GM18520 (cell line): Measurements from ENCODE around the gene PIWIL4.
A peak's percentile ranks its signal among the peaks of the same experiment; 100 is the strongest.

Experiments used
- ATAC-seq: cut with Tn5 transposase; IDR thresholded peaks from one replicate; pipeline ENCODE4 v1.9.1; 2021; ENCODE audit not compliant: unreplicated experiment

The PIWIL4 gene

GRCh38 chr11:94567181-94567670, at the start of gene PIWIL4:
Gene PIWIL4 (plus strand): TSS chr11:94567368. CDS start chr11:94567519, 151 bp downstream.
- ATAC-seq = no peak

GRCh38 chr11:94518300-94518699, 48.9 kb upstream of the PIWIL4 start:
- no peak for ATAC-seq

GRCh38 chr11:94519478-94520084, 47.6 kb upstream of the PIWIL4 start:
- ATAC-seq = no peak

DNA sequence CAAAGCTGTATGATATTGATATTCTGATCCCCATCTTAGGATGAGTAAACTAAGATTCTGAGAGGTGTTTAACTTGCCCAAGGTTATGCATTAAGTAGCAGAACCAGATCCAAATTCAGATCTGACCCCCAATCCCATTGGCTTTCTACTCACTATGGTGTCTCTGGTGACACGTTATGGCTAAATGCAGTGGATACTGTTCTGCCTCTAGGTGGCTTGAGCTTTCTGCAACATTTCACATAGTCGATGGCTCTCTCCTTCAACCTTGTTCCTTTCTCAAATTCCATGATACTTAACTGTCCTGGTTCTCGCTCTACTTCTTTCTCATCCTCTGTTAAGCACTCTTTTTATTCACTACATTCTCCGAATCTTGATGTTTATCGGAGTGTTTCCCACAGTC, 45.5 kb upstream of the PIWIL4 start:
- ATAC-seq = no peak

GRCh38 chr11:94524341-94524740, 42.8 kb upstream of the PIWIL4 start:
- no peak for ATAC-seq

- no peak for ATAC-seq
Measured at GRCh38 chr11:94525546-94526324, 41.4 kb upstream of the PIWIL4 start.

DNA sequence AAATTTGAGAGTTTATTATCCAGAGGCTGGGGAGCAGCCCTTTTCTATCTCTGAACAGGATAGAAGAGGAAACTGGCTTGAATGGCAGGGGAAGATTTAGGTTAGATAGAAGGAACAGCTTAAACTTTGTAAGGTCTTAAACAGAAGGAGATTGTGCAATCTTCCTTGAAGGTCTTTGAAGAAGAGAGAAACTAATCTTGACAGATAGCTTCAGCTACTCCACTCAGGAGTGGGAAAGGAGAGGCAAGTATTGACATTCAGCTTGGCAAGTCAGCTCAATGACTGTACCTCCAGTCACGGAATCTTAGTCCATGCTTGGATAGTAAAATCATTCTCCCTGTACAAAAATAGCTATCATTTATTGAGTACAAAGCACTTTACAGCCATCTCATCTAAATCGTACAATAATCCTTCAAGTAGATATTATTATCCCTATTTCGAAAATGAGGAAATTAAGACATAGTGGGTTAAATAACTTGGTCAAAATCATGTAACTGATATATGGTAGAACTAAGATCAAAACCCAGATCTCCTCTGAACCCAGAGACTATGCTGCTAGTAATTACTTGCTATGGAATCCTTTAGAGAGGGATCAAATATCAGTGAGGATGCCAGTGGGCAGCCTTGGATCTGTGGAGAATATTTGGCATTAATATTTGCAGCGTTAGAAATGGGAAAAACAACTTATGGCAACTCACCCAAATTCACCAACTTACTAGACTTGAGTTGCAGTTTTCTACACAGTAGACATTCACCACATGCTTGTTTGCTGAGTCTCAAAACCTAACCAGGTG, 40.3 kb upstream of the PIWIL4 start:
- ATAC-seq = no peak

DNA sequence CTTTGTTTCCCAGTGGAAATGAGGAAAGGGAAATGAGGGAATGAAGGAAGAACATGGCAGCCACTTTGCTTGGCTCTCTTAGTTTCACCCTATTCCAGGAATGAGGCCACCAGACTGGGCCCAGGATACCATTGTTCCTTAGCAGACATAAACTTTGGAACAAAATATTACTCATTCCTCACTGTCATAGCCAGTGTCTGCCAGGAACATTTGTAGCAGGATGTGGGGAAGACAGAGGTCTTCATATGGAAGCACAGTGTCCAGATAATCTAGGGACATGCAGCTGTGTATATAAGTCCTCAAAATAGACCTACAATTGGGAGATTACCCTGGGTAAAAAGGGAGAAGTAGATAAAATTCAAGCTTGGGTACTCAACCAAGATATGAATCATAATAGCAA, 38.6 kb upstream of the PIWIL4 start:
- no peak for ATAC-seq

- ATAC-seq = no peak
Measured at GRCh38 chr11:94532211-94532610, 35.0 kb upstream of the PIWIL4 start.

DNA sequence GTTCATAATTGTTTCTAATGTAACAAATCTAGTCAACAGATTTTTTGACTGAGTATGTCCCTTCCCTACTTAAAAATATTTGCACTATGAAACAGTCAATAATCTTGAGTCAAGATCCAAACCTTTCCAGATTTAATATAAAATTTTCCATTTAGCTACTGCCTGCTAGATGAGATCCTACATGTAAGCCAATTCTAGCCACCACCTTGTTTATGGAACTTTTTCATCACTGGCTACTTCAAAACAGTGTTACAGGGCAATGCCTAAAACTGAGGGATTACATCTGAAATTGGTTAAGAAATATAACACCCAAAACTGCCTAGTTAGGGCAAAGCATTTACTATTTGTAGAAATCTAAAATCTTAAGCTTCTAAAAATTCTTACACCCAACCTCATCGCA, 34.0 kb upstream of the PIWIL4 start:
- no peak for ATAC-seq

DNA sequence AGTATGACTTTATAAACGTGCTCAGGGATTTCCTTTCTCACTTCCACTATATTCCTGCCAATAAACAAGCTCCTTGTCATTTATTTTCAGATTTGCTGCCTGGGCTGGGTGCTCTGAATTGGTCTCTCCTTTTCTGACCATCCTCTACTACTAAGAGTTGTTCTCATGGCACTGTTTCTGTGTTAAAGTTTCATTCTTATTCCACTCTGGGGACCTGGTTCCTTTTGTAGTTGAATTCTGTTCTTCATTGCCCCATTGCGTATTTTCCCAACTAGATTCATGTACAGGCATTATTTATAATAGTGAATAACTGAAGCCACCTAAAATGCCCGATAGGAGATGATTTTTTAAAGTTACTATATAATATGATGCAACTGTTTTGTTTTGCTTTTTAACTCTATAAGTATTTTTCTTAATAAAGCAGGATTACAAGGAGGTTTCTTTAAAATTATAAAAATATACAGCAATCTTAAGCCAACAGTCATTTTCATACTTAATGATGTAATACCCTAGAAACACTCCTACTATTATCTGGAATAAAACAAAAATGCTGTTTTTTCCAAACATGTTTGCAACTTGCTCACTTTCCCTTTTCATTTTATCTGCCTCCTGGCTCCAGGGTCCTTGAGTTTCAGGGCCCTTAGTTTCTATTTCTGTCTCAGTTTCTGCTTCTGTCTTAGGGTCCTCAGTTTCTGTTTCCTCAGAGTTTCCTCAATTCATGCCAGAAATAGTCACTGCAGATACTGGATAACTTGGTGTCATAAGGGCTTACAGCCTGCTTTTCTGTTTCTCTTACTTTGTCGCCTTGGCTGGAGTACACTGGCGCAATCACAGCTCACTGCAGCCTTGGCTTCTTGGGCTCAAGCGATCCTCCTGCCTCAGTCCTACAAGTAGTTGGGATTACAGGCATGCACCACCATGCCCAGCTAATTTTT, 33.2 kb upstream of the PIWIL4 start:
- no peak for ATAC-seq

GRCh38 chr11:94536386-94536785, 30.8 kb upstream of the PIWIL4 start:
- no peak for ATAC-seq

GRCh38 chr11:94537031-94537600, 30.1 kb upstream of the PIWIL4 start:
- ATAC-seq = no peak

DNA sequence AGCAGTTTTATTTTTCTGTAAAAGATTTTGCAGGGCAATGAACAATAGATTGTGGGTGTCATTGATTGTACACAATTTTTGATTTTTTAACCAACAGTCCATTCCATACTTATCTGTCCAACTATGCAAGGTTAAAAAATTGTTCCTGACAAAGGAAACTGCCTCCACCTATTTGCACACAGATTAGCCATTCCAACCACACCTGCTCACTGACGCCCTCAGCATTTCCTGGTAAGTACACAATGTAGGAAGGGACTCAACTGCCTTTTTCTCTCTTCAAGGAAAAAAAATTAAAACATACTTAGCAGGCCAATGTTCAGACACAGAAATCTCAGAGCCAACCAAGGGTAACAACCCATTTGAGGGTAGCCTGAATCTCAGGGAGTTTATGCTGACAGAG, 27.7 kb upstream of the PIWIL4 start:
- ATAC-seq = no peak

GRCh38 chr11:94543695-94544645, 23.2 kb upstream of the PIWIL4 start, which contains the start of gene FUT4:
Gene FUT4 (plus strand): TSS chr11:94543921. CDS start chr11:94544134, 213 bp downstream.
- ATAC-seq = peak; percentile 89

GRCh38 chr11:94544646-94545263, 22.4 kb upstream of the PIWIL4 start:
- ATAC-seq = no peak

- ATAC-seq = no peak
Measured at GRCh38 chr11:94545264-94546161, 21.7 kb upstream of the PIWIL4 start.

GRCh38 chr11:94546162-94546470, 21.1 kb upstream of the PIWIL4 start:
- no peak for ATAC-seq
